GM21367 (cell line): Measurements from ENCODE around the gene GPSM1.
"Not testable (repeated sequence)": the region's sequence is repeated elsewhere in the genome, so short reads cannot be mapped to it uniquely, and the experiment has no call there.

Experiments used
- ATAC-seq: cut with Tn5 transposase; IDR thresholded peaks from one replicate; pipeline ENCODE4 v1.9.1; 2021; ENCODE audit not compliant: unreplicated experiment

Gene GPSM1

DNA sequence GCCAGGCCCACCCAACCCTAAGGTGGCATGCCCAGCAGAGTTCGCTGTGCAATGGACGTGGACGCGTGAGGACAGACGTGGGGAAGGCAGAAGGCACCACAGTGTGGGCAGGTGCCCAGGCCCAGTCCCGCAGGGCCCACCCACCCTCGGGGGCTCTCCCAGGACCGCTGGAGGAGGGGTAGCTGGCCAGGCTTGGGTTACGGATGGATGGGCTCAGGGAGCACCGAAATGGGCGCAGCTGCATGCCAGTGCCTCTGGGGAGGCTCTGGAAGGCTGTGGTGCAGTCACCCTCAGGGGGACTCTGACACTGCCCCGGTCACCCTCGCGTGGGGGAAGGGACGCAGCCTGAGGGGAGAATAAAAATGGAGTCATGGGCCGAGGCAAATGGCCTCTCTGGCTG, 9.6 kb upstream of the GPSM1 start:
- ATAC-seq, result no peak

DNA sequence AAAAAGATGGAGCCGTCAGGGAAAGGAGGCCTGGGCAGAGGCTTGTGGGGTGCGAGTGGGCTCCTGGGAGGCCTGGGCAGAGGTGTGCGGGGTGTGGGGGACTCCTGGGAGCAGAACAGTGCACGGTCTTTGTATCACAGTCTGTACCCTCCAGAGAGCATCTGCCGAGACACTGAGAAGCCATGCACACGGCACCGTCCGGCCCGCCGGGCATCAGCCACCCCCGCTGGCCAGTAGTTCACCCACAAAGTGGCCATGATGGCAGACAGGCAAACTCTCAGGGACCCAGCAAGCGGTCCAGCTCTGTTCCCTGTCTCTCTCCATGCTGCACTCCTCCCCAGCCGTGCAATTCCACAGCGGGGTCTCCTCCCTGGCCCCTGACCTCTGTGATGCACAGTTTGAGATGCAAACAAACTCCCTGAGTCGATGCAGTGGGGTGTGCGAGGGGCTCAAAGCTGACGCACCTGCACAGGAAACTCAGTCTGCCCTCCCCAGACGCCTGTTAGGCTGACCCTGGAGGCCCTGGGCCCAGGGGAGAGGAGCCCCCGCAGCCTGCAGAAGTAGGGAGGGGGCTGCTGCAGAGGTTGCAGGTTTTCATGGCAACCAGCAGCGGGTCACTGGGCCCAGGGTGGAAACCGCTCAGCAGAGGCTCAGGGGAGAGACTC, 9.1 kb upstream of the GPSM1 start:
- no peak for ATAC-seq

DNA sequence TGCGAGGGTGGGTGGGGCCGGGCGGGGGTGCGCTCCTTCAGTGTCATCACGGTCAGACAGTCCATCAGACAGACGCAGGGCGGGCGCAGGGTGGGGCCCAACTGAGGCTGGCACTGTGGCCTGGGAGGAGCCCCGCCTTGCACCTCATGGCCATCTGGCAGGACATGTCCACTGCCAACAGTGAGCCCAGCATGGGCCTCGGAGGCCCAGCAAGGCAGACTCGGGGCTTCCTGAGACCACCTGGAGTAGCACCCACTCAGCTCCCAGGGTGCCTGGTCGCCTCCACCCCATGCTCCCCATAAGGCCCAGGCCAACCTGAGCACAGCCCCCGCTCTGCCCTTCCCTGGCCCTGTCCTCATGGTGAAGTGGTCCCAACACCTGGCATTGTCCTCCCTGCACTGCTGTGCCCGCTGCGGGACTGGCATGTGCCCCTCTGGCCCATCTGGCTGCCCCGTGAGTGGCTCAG, 8.5 kb upstream of the GPSM1 start:
- ATAC-seq, result no peak

DNA sequence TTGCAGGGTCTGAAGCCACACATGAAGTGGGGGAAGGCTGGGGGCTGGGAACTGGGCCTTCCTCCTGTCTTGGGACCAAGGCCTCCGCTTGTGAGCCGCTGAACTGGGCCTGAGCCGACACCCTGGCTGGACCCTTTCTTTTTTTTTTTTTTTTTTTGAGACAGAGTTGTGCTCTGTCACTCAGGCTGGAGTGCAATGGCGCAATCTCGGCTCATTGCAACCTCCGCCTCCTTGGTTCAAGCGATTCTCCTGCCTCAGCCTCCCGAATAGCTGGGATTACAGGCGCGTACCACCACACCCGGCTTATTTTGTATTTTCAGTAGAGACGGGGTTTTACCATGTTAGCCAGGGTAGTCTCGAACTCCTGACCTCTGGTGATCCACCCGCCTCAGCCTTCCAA, 8.1 kb upstream of the GPSM1 start:
- ATAC-seq, result not testable (repeated sequence)

DNA sequence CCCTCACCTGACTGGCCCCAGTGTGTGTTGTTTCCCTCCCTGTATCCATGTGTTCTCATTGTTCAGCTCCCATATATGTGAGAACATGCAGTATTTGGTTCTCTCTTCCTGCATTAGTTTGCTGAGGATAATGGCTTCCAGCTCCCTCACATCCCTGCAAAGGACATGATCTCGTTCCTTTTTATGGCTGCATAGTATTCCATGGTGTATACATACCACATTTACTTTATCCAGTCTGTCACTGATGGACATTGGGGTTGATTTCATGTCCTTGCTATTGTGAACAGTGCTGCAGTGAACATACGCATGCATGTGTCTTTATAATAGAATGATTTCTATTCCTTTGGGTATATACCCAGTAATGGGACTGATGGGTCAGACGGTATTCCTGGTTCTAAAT, 7.4 kb upstream of the GPSM1 start:
- not testable (repeated sequence) for ATAC-seq

DNA sequence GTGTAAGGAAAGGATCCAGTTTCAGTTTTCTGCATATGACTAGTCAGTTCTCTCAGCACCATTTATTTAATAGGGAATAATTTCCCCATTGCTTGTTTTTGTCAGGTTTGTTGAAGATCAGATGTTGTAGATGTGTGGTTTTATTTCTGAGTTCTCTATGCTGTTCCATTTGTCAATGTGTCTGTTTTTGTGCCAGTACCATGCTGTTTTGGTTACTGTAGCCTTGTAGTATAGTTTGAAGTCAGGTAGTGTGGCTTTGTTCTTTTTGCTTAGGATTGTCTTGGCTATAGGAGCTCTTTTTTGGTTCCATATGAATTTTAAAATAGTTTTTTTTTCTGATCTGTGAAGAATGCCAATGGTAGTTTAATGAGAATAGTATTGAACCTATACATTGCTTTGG, 6.4 kb upstream of the GPSM1 start:
- ATAC-seq, result not testable (repeated sequence)

DNA sequence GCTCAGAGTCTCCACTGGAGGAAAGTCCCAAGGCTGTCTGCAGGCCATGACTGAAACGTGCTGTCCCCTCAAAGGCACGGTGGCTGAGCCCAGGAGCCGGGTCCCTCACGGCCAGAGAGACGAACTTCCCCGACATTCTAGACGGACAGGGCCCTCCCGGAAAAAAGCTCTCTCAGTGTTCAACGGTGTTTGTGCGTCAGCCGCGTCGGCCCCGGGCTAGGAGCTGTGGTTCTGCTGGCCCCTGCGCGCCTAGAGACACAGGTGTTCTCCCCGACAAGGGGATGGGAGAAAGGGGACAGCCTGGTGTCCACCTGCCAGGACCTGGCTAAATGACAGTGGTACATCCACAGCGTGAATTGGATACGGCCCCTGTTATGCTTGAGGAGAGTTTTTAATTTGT, 5.8 kb upstream of the GPSM1 start:
- ATAC-seq, result no peak

DNA sequence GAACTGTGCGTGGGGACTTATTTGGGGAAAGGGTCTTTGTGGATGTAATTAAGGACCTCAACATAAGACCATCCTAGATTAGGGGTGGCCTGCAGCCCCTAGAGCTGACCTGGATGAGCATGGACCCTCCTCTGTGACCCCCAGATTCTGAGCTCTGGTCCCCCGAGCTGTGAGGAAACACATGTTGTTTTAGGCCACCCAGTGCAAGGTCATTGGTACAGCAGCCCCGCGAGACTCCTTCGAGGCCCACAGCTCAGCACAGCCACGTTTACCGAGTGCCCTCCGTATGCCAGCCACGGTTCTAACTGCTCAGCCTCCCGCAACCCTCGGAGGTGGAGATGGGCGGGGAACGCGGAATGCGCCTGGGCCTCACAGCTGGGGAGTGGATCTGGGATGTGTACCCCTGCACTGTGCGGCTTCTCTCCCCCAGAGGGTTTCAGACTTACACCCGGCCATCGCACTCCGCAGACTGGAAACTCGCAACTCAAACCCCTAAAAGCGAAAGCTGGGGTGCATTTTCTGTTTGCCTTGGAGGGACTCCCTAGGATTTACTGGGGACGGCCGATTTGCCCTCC, 4.5 kb upstream of the GPSM1 start:
- no peak for ATAC-seq

DNA sequence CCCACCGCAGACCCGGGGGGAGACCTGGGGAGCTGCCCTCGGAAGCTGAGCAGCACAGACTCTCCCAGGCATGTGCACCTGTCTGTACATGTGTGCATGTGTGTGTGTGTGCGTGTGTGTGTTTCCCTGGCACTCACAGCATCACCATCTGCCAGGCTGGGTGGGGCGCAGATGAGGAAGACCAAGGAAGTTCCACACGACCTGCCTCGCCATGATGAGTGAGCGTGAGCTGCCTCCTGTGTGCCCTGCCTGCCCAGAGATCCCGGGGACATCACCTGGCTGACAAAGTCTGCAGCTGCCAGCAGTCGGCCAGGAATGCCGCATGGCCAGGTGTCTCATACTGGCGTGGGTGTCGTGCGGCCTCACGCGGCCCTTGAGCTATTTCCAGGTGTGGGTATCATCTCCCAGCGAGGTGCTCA, 4.0 kb upstream of the GPSM1 start:
- no peak for ATAC-seq

DNA sequence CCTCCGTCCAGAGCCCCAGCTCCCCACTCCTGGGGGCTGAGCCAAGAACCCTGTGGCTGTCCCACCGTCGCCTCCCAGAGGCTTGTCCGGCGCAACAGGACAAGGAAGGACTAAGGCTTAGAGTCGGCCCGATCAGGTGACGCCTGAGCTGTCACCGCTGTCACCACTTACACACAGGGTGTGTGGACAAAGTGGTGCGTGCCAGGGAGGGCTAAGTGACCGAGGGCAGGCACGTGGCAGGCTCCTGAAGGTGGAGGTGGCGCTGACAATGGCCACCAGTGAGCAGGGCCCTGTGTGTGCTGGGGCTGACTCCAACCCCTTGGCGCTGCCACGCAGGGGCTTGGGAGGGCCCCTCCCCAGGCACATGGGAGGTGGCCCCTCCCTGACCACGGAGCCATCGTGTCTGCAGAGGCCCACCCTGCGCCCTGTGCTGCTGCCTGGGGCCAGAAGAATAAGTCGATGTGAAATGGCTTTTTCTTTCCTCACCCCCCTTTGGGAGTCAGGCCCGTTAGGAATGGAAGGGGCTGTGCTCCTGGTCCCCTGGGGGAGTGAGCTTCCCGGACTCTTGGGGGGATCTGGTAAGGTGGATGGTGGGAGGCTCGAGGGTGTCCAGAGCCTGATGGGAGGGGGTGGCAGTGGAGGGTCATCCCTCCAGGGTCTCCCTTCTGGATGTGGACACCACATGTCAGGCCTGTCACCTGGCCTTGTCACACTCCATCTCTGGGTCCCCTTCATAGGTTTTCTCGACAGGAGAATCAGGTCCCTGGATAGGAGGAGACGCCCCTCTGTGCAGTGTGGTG, 2.6 kb upstream of the GPSM1 start:
- no peak for ATAC-seq

DNA sequence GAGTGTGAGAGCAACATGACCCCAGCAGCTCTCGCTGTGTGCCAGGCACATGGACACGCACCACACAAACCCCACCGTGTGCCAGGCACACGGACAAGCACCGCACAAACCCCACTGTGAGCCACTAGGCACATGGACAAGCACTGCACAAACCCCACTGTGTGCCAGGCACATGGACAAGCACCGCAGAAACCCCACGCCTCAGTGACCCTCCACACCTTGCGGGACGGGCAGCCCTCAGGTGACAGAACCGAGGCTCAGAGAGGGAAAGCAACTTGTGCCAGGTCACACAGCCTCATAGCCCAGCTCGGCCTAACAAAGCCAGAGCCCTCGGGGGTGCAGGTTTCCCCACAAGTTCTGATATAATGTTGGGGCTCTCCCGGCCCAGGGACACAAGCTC, 2.0 kb upstream of the GPSM1 start:
- ATAC-seq, result no peak

DNA sequence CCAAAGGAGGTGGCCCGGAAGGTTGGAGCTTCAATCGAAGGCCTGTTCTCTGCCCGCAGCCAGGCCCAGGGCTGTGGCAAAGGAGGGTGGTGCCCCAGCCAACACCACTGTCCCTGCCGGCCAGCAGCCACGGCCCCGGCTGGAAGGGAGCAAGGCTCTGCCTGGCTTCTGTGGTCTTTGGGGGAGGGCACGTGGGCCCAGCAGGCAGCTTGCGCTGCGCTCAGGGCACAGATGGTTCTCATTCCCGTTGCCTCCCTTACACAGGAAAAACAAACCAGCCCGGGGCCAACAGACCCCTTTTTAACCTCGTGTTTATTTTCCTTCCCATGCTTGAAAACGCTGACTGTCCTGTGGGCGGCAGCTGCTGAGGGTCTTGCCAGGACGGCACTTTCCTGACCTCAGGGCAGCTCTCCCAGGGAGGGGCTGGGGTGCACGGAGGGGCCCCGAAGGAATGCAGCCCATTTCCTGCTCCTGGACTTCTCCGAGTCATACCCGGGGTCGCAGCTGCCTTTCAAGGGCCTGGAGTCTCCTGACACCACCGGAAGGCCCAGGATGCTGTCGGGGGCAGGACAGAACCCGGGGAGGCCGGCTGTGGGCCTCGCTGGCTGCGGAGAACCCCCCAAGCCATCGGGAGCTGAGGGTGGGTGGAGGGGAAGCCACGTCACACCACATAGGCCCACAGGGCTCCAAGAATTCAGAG, 1.1 kb upstream of the GPSM1 start:
- ATAC-seq, result no peak

DNA sequence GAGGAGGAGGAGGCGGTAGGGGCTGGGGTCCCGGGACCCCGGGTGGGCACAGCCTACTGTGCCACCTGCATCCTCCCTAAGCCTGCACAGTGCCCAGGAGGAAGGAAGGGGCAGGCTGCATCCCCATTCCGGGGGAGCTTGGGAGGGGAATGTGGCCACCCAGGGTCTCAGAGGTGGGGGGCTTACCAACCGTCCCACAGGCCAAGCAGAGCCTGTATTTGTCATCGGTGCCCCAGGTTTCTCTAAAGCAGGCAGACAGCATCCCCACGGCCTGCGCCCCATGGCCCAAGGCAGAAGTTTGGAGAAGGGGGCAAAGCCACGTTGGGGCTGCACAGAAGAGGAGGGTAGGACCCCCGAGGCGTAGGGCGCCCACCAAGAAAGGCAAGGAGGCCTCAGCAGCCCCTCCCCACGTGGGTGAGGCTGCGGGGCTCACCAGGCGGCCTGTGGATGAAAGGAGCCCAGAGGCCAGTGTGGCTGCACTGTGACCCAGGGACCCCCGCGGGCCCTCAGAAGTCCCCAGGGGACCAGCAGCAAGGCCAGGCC, 507 bp upstream of the GPSM1 start:
- ATAC-seq, result no peak

DNA sequence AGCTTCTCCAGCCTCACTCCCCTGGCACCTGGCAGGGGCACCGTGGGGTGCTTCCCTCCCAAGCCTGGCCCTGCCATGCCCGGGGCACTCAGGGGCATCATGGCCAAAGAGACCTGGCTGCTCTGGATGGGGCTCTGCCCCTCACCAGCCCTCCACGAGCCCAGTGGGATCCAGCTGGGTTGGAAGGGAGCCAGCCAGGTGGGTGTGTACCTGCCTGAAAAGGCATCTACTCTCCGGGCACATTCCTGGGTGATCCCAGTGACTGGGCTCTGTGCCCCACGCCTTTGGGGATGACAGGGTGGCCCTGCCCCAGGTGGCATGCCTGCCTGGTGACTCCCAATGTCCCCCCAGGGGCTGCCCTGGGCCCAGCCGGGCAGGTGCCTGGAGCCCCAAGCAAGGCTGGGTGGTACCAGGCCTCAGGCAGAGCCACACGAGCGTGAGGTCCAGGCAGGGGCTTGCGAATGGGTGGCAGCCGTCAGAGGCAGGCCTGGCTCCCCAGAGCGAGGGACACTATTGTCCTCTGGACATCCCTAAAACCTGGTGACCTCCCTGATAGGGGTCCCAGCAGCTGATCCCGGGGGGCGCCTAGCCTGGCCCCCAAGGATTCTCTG, 777 bp downstream of the GPSM1 start:
- ATAC-seq, result no peak

DNA sequence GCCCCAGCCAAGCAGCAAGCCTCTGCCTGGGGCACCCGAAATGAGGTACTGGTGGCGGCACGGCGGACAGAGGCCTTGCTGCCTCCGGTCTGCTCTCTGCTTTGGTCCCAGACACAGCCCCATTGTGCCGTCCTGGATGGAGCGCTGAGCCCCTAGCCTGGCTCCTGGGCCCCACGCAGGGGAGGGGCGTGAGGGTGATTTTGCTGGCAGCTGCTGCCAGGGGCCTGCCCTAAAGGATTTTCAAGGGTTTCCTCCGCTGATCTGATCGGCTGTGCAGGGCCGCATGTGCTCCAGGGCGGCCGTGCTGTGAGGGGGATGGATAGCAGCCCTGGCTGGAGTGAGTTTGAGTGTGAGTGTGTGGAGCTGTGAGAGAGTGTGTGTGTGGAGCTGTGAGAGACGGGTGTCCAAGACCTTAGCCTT, 1.3 kb downstream of the GPSM1 start:
- no peak for ATAC-seq

DNA sequence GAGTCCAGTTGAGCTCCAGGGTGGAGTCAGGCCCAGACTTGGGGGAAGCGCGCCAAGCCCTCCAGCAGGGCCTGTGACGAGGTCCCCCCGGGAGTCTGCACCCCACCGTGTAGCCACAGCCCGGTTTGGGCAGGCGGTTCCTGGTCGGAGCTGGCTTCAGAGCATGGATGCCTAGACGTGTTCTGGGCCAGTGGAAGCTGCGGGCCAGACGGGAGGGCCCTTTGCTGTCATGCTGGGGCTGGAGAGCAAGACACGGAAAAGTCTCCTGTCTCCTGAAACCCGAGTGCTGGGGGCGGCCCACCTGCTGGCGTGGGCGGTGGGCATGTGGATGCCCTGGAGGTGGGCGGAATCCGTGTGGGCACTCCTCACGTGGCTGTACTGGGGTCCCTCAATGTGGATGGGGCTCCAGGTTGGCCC, 1.9 kb downstream of the GPSM1 start:
- no peak for ATAC-seq

DNA sequence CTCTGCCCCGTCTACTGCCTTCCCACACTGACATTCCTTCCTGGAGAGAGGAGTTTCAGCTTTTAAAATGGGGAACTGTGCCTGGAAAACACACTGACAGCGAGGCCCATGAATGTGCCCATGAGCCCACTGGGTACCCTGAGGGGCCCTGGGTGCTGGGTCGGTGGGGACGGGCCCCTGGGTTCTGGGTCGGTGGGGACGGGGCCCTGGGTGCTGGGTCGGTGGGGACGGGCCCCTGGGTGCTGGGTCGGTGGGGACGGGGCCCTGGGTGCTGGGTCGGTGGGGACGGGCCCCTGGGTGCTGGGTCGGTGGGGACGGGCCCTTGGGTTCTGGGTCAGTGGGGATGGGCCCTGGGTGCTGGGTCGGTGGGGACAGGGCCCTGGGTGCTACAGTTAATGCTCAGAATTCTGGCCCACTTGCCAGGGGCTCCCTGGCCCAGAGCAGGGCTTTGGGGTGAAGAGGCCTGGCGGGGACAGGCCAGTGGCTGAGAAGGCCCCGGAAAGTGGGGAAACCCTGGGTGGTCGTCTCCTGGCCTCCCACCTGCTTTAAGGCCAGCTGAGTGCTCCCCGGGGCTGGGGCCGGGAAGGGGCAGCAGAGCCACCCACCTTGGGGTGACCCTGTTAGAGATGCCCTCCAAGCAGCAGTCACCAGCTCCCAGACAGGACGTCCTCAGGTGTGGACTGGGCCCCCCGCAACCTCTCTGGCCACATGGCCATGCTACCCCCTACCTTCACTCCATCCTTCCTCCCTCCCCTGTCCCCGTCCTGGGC, 2.5 kb downstream of the GPSM1 start:
- no peak for ATAC-seq

DNA sequence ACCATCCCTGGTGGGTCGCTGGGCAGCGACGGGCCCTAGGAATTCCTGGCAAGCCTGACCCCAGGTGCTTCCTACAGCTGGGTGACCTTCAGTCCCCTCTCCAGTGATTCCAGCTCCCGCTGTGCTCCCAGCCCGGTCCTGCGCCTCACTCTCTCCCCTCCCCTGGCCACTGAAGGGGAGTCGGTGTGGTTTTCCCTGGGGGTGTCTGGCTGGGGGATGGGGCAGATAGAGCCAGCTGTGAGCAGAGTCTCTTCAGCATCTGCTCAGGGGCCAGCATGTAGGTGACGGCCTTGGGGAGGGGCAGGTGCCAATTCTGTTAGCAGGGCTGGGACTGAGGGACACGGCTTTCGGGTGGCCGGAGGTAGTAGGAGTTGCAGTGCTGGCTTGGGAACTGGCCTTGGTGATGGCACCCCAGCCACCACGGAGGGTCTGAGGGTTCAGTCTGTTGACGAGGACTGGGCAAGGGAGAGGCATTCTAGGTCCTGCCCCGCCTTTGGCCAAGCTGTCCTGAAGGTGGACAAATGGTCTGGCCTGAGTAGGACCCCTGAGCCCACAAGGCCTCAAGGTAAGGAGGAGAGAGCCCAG, 3.2 kb downstream of the GPSM1 start:
- ATAC-seq, result no peak

DNA sequence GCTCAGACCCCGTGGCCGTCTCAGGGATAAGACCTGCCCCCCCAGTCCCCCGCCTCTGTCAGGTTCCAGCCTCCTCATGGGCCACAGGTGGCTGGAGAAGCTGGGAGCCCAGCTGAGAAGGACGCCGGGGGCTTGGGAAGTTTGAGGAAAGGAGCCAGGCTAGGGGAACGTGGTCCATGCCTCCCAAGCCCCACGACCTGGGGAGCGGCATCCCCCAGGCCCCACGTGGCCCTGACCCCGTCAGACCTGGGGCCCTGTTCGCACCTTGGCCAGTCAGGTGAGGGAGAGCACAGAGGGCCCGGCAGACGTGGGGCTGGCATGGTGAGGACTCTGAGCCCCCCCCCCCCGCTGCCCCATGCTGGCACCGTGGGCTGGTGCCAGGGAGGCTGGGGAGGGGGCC, 3.7 kb downstream of the GPSM1 start:
- no peak for ATAC-seq
